Tibial artery (tissue), 4 donors: Measurements from ENCODE around the gene CDC16.

Experiments used
- DNase-seq, 2 donors: peaks; one replicate each; pipeline ENCODE4 v3.0.0-alpha.2; 2019
- H3K27ac ChIP-seq, 2 donors: fragments of 200-600 bp; sonication (generic) in 1 of 2; 1 replicate in 1 of 2; 2 replicates in 1 of 2; pipeline ENCODE4 v1.5.1; 2018 to 2019; ENCODE audit warnings: mild to moderate bottlenecking in 1 of 2
- H3K27me3 ChIP-seq, 2 donors: fragments of 200-600 bp; sonication (generic) in 1 of 2; one replicate each; pipeline versions ENCODE4 v1.5.1 to v1.6.0; 2016 to 2019
- H3K36me3 ChIP-seq, 3 donors: fragments of 200-600 bp; sonication (generic) in 2 of 3; one replicate each; pipeline ENCODE4 v1.5.1; 2016 to 2019; ENCODE audit warnings: mild to moderate bottlenecking in 2 of 3
- H3K4me1 ChIP-seq, 4 donors: fragments of 200-600 bp; sonication (generic) in 2 of 4; 1 replicate in 3 of 4; 2 replicates in 1 of 4; pipeline ENCODE4 v1.5.1; 2016 to 2019
- H3K4me3 ChIP-seq, 2 donors: fragments of 200-600 bp; sonication (generic) in 1 of 2; 1 replicate in 1 of 2; 2 replicates in 1 of 2; pipeline ENCODE4 v1.5.1; 2018 to 2019; ENCODE audit warnings: mild to moderate bottlenecking in 2 of 2
- H3K9me3 ChIP-seq, 3 donors: fragments of 200-600 bp; sonication (generic) in 1 of 3; one replicate each; pipeline ENCODE4 v1.5.1; 2016 to 2019
- intact Hi-C: fragments of 100-400 bp; cut with DNase I; formaldehyde crosslinking; loops from one replicate; pipeline ENCODE4 v1.15.0; 2023; ENCODE audit warnings: low total_unique reads
- TF ChIP-seq, protein P1 (sequence below), 2 experiments: fragments of 200-600 bp in 1 of 2; fragments of 450-650 bp in 1 of 2; IDR thresholded peaks; one replicate each; pipeline ENCODE4 v1.5.1; 2017 to 2019; ENCODE audit warnings: antibody characterized with exemption in 2 of 2, mild to moderate bottlenecking in 1 of 2, moderate library complexity in 1 of 2

The CDC16 gene

DNA sequence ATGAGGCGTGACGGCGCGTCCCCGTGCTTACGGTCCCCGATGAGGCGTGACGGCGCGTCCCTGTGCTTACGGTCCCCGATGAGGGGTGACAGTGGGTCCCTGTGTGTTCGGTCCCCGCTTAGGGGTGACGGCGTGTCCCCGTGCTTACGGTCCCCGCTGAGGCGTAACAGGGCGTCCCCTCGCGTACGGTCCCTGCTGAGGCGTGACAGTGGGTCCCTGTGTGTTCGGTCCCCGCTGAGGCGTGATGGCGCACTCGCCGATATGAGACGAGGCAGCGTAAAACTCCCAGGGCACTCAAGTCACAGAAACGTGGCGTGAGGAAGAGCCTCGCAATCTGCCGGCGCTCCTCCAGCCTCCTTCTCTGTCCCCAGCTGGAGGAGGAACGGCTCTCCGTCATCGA, 34.7 kb upstream of the CDC16 start:
- DNase-seq = no peak
- Histone ChIP-seq H3K36me3 (no peaks in the 10 kb centered on the region), H3K4me1 (no peaks in the 10 kb centered on the region), H3K27ac (no peak overlapping the region), H3K27me3 (peaks cover 0 to 32% of the 10 kb centered on the region in 2 donors), H3K9me3 (no peaks in the 10 kb centered on the region), H3K4me3 (no peak overlapping the region)
- intact Hi-C loops = no loop called here
- TF ChIP-seq, protein P1, sequence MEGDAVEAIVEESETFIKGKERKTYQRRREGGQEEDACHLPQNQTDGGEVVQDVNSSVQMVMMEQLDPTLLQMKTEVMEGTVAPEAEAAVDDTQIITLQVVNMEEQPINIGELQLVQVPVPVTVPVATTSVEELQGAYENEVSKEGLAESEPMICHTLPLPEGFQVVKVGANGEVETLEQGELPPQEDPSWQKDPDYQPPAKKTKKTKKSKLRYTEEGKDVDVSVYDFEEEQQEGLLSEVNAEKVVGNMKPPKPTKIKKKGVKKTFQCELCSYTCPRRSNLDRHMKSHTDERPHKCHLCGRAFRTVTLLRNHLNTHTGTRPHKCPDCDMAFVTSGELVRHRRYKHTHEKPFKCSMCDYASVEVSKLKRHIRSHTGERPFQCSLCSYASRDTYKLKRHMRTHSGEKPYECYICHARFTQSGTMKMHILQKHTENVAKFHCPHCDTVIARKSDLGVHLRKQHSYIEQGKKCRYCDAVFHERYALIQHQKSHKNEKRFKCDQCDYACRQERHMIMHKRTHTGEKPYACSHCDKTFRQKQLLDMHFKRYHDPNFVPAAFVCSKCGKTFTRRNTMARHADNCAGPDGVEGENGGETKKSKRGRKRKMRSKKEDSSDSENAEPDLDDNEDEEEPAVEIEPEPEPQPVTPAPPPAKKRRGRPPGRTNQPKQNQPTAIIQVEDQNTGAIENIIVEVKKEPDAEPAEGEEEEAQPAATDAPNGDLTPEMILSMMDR (IDR thresholded peaks at IDR 0.05) = no peak

- no peaks in the 10 kb centered on the region for H3K4me1 ChIP-seq
- TF ChIP-seq, protein P1 (IDR thresholded peaks at IDR 0.05) = no peak
- H3K4me3 ChIP-seq = no peak overlapping the region
- no peaks in the 10 kb centered on the region for H3K36me3 ChIP-seq
- no peak overlapping the region for H3K27ac ChIP-seq
- intact Hi-C loops = no loop called here
- no peaks in the 10 kb centered on the region for H3K9me3 ChIP-seq
- peaks cover 0 to 32% of the 10 kb centered on the region in 2 donors for H3K27me3 ChIP-seq
- no peak for DNase-seq
These were observed 34.2 kb upstream of the CDC16 start for GRCh38 chr13:114200399-114200911.

- no peaks in the 10 kb centered on the region for H3K36me3 ChIP-seq
- TF ChIP-seq, protein P1 (IDR thresholded peaks at IDR 0.05) = no peak
- no peaks in the 10 kb centered on the region for H3K4me1 ChIP-seq
These were observed 32.1 kb upstream of the CDC16 start for GRCh38 chr13:114202581-114202980.

DNA sequence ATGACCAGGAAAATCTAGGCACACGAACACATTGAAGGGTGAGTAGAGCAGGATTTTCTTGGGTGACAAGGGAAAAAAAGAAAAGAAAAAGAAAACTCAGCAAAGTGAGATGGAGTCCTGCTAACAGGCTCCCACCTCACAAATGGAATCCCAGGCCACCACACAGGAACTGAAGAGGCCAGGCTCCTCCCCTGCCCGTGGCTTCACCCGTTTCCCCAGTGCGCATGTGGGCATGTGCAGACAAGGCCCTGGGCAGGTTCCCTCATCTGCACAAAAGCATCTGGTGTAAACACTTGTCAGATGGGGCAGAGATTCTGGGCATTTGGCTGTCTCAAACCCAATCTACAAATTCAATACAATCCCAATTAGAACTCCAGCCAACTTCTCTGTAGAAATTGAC, 31.2 kb upstream of the CDC16 start:
- Histone ChIP-seq H3K27ac (no peak overlapping the region), H3K4me1 (no peaks in the 10 kb centered on the region), H3K4me3 (no peak overlapping the region), H3K36me3 (no peaks in the 10 kb centered on the region), H3K27me3 (peaks cover 0 to 21% of the 10 kb centered on the region in 2 donors), H3K9me3 (no peaks in the 10 kb centered on the region)
- TF ChIP-seq, protein P1 (IDR thresholded peaks at IDR 0.05) = no peak
- DNase-seq = no peak
- intact Hi-C loops = no loop called here

More at GRCh38 chr13:114202581-114202980, 32.1 kb upstream of the CDC16 start:
- peaks cover 0 to 25% of the 10 kb centered on the region in 2 donors for H3K27me3 ChIP-seq
- H3K4me3 ChIP-seq = no peak overlapping the region
- H3K27ac ChIP-seq = no peak overlapping the region
- DNase-seq = no peak
- intact Hi-C loops = no loop called here
- no peaks in the 10 kb centered on the region for H3K9me3 ChIP-seq

DNA sequence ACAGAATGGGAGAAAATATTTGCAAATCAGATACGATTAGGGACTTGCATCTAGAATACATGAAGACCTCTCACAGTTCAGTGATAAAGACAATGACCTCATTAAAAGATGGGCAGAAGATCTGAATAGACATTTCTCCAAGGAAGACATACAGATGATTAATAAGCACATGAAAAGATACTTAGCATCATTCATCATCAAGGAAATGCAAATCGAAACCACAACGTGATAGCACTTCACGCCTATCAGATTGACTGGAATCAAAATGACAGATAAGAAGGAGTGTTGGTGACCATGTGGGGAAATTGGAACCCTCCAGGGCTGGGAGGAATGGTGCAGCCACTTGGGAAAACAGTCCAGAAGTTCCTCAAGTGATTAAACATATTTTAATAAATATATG, 29.8 kb upstream of the CDC16 start:
- no peaks in the 10 kb centered on the region for H3K9me3 ChIP-seq
- no peak overlapping the region for H3K27ac ChIP-seq
- H3K4me1 ChIP-seq = no peaks in the 10 kb centered on the region
- H3K4me3 ChIP-seq = no peak overlapping the region
- peaks cover 0 to 18% of the 10 kb centered on the region in 2 donors for H3K27me3 ChIP-seq
- no peak for DNase-seq
- TF ChIP-seq, protein P1 (IDR thresholded peaks at IDR 0.05) = no peak
- no peaks in the 10 kb centered on the region for H3K36me3 ChIP-seq
- intact Hi-C loops = no loop called here

GRCh38 chr13:114208134-114208533, 26.6 kb upstream of the CDC16 start:
- no peak overlapping the region for H3K27ac ChIP-seq
- no peaks in the 10 kb centered on the region for H3K4me1 ChIP-seq
- peaks cover 0 to 19% of the 10 kb centered on the region in 2 donors for H3K27me3 ChIP-seq
- no peaks in the 10 kb centered on the region for H3K36me3 ChIP-seq
- TF ChIP-seq, protein P1 (IDR thresholded peaks at IDR 0.05) = no peak
- no peak for DNase-seq
- no peak overlapping the region for H3K4me3 ChIP-seq
- intact Hi-C loops = no loop called here
- H3K9me3 ChIP-seq = no peaks in the 10 kb centered on the region
